GM23338 (cell line): Measurements from ENCODE around the gene SBF2.

Source experiments
- EZH2 ChIP-seq: fragments of 200-600 bp; sonication (generic); IDR thresholded peaks from one replicate; pipeline ENCODE4 v1.8.0; 2017; ENCODE audit warnings: antibody characterized with exemption, mild to moderate bottlenecking, low read depth; ENCODE audit not compliant: unreplicated experiment
- JUNB ChIP-seq: IDR thresholded peaks from one replicate; pipeline ENCODE4 v1.6.1; 2016; ENCODE audit warnings: antibody characterized with exemption; ENCODE audit not compliant: unreplicated experiment
- ZNF331 ChIP-seq: fragments of 250-450 bp; sonication (Bioruptor Pico); IDR thresholded peaks from 2 replicates; pipeline ENCODE4 v1.5.0; 2020; ENCODE audit warnings: low read depth, mild to moderate bottlenecking, moderate library complexity
- TF ChIP-seq, protein P1 (sequence below), 2 experiments: fragments of 200-600 bp in 1 of 2; sonication (generic) in 1 of 2; conservative IDR thresholded peaks; 2 replicates each; pipeline versions ENCODE4 v1.5.1 to v1.6.1; 2016 to 2017; ENCODE audit warnings: antibody characterized with exemption in 2 of 2, low read depth in 2 of 2, mild to moderate bottlenecking in 2 of 2, moderate library complexity in 1 of 2
- TF ChIP-seq, protein P2 (sequence below): IDR thresholded peaks from 2 replicates; pipeline ENCODE4 v1.6.1; 2016; ENCODE audit warnings: antibody characterized with exemption

DNA sequence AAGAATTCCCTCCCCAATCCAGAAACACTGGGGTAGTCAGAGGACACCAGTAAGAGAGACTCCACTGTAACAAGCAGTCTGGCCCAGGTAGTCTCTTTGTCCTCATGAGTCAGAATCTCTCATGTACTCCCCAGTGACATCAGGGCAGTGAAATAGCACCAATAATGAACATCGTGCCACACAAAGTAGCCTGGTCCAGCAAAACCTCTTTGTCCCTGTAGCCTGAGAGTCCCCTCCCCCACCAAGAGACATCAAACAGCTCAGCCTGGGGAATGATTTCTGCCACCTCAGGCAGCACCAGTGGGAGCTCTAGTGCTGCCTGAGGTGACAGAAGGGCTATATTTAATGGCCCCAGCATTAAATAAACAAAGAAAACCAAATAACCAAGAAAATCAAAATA, 88.1 kb downstream of the SBF2 start:
- TF ChIP-seq, protein P1, sequence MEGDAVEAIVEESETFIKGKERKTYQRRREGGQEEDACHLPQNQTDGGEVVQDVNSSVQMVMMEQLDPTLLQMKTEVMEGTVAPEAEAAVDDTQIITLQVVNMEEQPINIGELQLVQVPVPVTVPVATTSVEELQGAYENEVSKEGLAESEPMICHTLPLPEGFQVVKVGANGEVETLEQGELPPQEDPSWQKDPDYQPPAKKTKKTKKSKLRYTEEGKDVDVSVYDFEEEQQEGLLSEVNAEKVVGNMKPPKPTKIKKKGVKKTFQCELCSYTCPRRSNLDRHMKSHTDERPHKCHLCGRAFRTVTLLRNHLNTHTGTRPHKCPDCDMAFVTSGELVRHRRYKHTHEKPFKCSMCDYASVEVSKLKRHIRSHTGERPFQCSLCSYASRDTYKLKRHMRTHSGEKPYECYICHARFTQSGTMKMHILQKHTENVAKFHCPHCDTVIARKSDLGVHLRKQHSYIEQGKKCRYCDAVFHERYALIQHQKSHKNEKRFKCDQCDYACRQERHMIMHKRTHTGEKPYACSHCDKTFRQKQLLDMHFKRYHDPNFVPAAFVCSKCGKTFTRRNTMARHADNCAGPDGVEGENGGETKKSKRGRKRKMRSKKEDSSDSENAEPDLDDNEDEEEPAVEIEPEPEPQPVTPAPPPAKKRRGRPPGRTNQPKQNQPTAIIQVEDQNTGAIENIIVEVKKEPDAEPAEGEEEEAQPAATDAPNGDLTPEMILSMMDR (conservative IDR thresholded peaks at IDR 0.05; ENCODE audit: low read depth in 2 of 2), result no peak
- no peak for TF ChIP-seq EZH2
- TF ChIP-seq ZNF331 (CRISPR knock-in tag), result no peak
- TF ChIP-seq JUNB, result no peak
- TF ChIP-seq, protein P2, sequence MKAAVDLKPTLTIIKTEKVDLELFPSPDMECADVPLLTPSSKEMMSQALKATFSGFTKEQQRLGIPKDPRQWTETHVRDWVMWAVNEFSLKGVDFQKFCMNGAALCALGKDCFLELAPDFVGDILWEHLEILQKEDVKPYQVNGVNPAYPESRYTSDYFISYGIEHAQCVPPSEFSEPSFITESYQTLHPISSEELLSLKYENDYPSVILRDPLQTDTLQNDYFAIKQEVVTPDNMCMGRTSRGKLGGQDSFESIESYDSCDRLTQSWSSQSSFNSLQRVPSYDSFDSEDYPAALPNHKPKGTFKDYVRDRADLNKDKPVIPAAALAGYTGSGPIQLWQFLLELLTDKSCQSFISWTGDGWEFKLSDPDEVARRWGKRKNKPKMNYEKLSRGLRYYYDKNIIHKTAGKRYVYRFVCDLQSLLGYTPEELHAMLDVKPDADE, result no peak
